Retinal pigment epithelial cell (primary cell): ENCODE data around the gene SEPTIN10.

ENCODE experiments used
- DNase-seq: peaks from one replicate; pipeline ENCODE4 v3.0.0-alpha.2; 2010; ENCODE audit warnings: low read depth
- H3K4me3 ChIP-seq: 2 replicates; pipeline ENCODE4 v1.5.1; 2011; ENCODE audit warnings: mild to moderate bottlenecking, low read length, control low read depth, moderate library complexity
- TF ChIP-seq, protein P1 (sequence below): conservative IDR thresholded peaks from 2 replicates; pipeline ENCODE4 v1.5.1; 2011; ENCODE audit warnings: low read depth, low read length, control low read depth, inconsistent platforms

SEPTIN10 gene

GRCh38 chr2:109609352-109610024, 4.3 kb downstream of the SEPTIN10 start:
- peak overlapping the region; percentile 20 for H3K4me3 ChIP-seq
- no peak for DNase-seq

GRCh38 chr2:109607766-109608165, 6.0 kb downstream of the SEPTIN10 start:
- no peak for DNase-seq
- TF ChIP-seq, protein P1, sequence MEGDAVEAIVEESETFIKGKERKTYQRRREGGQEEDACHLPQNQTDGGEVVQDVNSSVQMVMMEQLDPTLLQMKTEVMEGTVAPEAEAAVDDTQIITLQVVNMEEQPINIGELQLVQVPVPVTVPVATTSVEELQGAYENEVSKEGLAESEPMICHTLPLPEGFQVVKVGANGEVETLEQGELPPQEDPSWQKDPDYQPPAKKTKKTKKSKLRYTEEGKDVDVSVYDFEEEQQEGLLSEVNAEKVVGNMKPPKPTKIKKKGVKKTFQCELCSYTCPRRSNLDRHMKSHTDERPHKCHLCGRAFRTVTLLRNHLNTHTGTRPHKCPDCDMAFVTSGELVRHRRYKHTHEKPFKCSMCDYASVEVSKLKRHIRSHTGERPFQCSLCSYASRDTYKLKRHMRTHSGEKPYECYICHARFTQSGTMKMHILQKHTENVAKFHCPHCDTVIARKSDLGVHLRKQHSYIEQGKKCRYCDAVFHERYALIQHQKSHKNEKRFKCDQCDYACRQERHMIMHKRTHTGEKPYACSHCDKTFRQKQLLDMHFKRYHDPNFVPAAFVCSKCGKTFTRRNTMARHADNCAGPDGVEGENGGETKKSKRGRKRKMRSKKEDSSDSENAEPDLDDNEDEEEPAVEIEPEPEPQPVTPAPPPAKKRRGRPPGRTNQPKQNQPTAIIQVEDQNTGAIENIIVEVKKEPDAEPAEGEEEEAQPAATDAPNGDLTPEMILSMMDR: no peak
- H3K4me3 ChIP-seq: no peak overlapping the region

More at GRCh38 chr2:109609352-109610024, 4.3 kb downstream of the SEPTIN10 start:
- TF ChIP-seq, protein P1: no peak

- TF ChIP-seq, protein P1: no peak
- DNase-seq: no peak
- no peak overlapping the region for H3K4me3 ChIP-seq
Measured at GRCh38 chr2:109604597-109604996, 9.2 kb downstream of the SEPTIN10 start.

GRCh38 chr2:109602617-109603188, 11.1 kb downstream of the SEPTIN10 start:
- no peak for DNase-seq
- TF ChIP-seq, protein P1: no peak
- no peak overlapping the region for H3K4me3 ChIP-seq

DNA sequence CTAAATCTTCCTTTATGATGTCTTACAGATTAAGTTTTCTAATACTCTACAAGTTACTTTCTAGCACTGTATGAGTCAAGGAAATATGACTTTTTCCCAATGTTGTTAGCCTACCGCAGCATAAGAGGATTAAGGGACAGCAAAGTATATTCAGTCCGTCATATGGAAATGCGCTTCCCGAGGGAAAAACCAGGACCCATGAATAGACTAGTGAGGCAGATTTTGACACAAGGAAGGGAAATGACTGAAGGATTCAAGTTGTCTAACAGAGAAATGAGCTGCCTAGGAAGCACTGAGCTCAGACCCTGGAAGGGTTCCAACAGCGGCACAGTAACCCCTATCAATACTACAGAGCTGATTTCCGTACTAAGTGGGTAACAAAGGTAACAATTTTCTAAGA, 12.0 kb downstream of the SEPTIN10 start:
- peak; percentile 78 for DNase-seq
- peak overlapping the region; percentile 5 for H3K4me3 ChIP-seq
- TF ChIP-seq, protein P1: no peak

DNA sequence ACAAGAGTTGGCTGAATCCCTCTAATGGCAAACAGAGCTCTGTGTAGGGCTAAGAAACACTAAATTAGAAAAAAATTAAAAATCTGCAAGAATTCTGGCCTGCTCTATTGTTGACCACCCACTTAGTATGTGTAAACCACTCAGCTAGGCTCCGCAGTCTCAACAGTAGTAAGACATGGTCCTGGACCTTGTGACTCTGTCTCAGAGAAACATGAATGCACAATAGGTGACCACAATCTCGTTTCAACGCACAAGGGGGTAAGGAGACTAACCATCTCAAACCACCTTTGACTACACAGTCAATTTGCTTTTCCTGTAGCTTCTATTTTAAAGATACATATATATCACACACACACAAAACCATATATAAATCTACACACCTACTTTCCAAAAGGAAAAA, 16.5 kb downstream of the SEPTIN10 start:
- no peak for DNase-seq
- TF ChIP-seq, protein P1: no peak
- no peak overlapping the region for H3K4me3 ChIP-seq

DNA sequence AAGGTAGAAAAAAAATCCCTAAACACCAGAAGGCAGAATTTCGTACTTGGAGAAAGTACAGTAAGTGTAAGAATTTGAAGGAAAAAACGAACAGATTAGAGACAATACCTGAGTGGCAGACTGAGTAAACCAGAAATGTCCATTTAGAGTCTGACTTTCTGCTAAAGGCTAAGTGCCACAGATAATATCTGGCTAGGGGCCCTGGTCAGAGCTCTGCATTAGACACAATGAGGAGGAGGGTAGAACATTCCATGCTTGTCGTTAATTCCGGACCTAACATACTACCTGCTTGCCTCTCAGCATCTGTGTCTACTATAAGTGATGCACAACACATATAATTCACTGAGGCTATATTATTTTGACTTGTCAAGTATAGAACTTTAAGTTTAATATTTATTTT, 18.1 kb downstream of the SEPTIN10 start:
- TF ChIP-seq, protein P1: no peak
- no peak overlapping the region for H3K4me3 ChIP-seq
- DNase-seq: no peak
